Testis (tissue), 3 donors: ENCODE data around the gene MIER2. TPM values are rescaled to one million over a fixed set of nuclear protein-coding genes. Genes with fewer than 3 reads are reported as not detected.

Experiments
- DNase-seq: peaks from one replicate; pipeline ENCODE4 v3.0.0-alpha.2; 2019
- H3K27ac ChIP-seq, 2 donors: fragments of 200-600 bp; sonication (generic); one replicate each; pipeline ENCODE4 v1.5.1; 2019
- H3K27me3 ChIP-seq: fragments of 200-600 bp; sonication (generic); one replicate; pipeline ENCODE4 v1.5.1; 2019
- H3K36me3 ChIP-seq: fragments of 200-600 bp; sonication (generic); one replicate; pipeline ENCODE4 v1.5.1; 2017; ENCODE audit warnings: low read depth; ENCODE audit errors: missing control alignments
- H3K4me1 ChIP-seq: fragments of 200-600 bp; sonication (generic); one replicate; pipeline ENCODE4 v1.5.1; 2019
- H3K4me3 ChIP-seq, 2 donors: fragments of 200-600 bp; sonication (generic); one replicate each; pipeline ENCODE4 v1.5.1; 2017 to 2019
- H3K9me3 ChIP-seq: fragments of 200-600 bp; sonication (generic); one replicate; pipeline ENCODE4 v1.5.1; 2017
- CTCF ChIP-seq, 3 experiments: fragments of 450-650 bp in 2 of 3; fragments of 200-600 bp in 1 of 3; sonication (generic) in 1 of 3; IDR thresholded peaks; one replicate each; pipeline ENCODE4 v1.5.1; 2016 to 2019; ENCODE audit warnings: antibody characterized with exemption in 3 of 3, mild to moderate bottlenecking in 2 of 3, moderate library complexity in 1 of 3
- POLR2A ChIP-seq: fragments of 450-650 bp; IDR thresholded peaks from one replicate; pipeline ENCODE4 v1.6.1; 2017; ENCODE audit warnings: antibody characterized with exemption, mild to moderate bottlenecking, moderate library complexity
- WGBS, 2 donors: methylation state at CpG; one replicate each; pipeline ENCODE4 v1.1.5; 2018; 5-methylcytosine and 5-hydroxymethylcytosine counted together
- intact Hi-C: fragments of 100-400 bp; cut with DNase I; formaldehyde crosslinking; loops from one replicate; pipeline ENCODE4 v1.15.1; 2023; ENCODE audit warnings: low total_unique reads
- polyA plus RNA-seq: library from polyadenylated mRNA; stranded (reverse); fragments of 350-450 nt; fragmentation: Illumina TruSeq; extraction: RNeasy Lipid Tissue Mini Kit (QIAGEN cat#74804); gene quantifications from one replicate; pipeline ENCODE4 v1.2.3, GENCODE V29; 2014; ENCODE audit warnings: low read depth, low replicate concordance; ENCODE audit not compliant: insufficient read depth
- total RNA-seq, 2 donors: library from RNA; depleted of rRNA; stranded (reverse); fragments of >200 nt; gene quantifications; one replicate each; pipeline ENCODE4 v1.2.3, GENCODE V29; 2016

Gene MIER2
- total and polyA plus RNA-seq, 3 donors from 2014 or later, result 47.6 to 64.0 (median 54.6) TPM

GRCh38 chr19:377801-378581 lies 33.4 kb upstream of the MIER2 start:
- Histone ChIP-seq H3K36me3 (no peaks in the 10 kb centered on the region), H3K4me1 (no peaks in the 10 kb centered on the region), H3K9me3 (no peaks in the 10 kb centered on the region), H3K27ac (no peak overlapping the region), H3K27me3 (no peaks in the 10 kb centered on the region), H3K4me3 (no peak overlapping the region)
- WGBS, 2 donors, result 65 to 67% methylated on average over 24 to 38 of the region's 38 CpGs
- DNase-seq, result no peak
- intact Hi-C loops, result no loop called here
- no peak for TF ChIP-seq CTCF (IDR thresholded peaks at IDR 0.05)
- no peak for TF ChIP-seq POLR2A

- TF ChIP-seq CTCF (IDR thresholded peaks at IDR 0.05) (no peak), POLR2A (no peak)
- Histone ChIP-seq H3K4me3 (no peak overlapping the region), H3K4me1 (peaks cover 2% of the 10 kb centered on the region), H3K27ac (no peak overlapping the region), H3K27me3 (no peaks in the 10 kb centered on the region), H3K36me3 (no peaks in the 10 kb centered on the region), H3K9me3 (no peaks in the 10 kb centered on the region)
- 92 to 95% methylated on average over 7 to 8 of the region's 8 CpGs for WGBS, 2 donors
- no peak for DNase-seq
- intact Hi-C loops, result no loop called here
These were observed 31.5 kb upstream of the MIER2 start for GRCh38 chr19:376111-376470.

DNA sequence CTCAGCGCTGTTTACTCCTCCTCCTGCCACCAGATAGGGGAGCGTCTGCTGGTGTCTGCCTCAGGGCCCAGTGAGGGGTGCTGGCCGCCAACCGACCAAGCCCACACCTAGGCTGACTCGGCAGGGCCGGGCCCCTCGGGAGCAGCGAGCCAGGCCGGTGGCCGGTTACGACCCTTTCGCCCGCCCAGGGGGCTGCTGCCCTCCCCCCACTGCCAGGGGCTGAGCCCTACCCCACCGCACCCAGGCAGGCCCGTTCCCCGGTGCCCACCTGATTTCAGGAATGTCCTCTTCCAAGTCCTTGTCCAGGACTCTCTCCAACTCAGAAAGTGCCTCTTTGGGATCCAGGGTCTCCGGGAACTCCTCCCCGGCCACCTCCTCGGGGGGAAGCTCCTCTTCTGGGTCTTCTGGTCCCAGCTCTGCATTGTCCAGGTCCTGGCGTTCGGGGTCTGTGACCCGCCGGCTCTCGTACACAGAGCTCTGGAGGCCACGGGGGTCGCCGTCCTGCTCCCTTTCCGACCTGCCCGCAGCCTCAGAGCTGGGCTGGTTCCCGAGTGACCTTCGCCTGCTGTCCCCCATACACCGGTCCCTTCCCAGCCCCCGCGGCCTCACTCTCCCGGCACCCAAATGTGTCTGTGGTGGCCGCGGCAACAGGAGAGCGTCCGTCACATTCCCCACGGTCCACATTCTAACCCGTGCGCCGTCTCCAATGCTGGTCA lies 31.0 kb upstream of the MIER2 start:
- Histone ChIP-seq H3K4me3 (no peak overlapping the region), H3K27ac (no peak overlapping the region), H3K4me1 (peaks cover 2% of the 10 kb centered on the region), H3K27me3 (no peaks in the 10 kb centered on the region), H3K36me3 (no peaks in the 10 kb centered on the region), H3K9me3 (no peaks in the 10 kb centered on the region)
- intact Hi-C loops, result no loop called here
- no peak for DNase-seq
- no peak for TF ChIP-seq POLR2A
- no peak for TF ChIP-seq CTCF (IDR thresholded peaks at IDR 0.05)
- 85 to 90% methylated on average over 32 to 42 of the region's 43 CpGs for WGBS, 2 donors

GRCh38 chr19:374886-375235 lies 30.3 kb upstream of the MIER2 start:
- Histone ChIP-seq H3K27me3 (no peaks in the 10 kb centered on the region), H3K27ac (no peak overlapping the region), H3K36me3 (no peaks in the 10 kb centered on the region), H3K4me1 (peaks cover 2% of the 10 kb centered on the region), H3K9me3 (no peaks in the 10 kb centered on the region), H3K4me3 (no peak overlapping the region)
- intact Hi-C loops, result no loop called here
- no peak for TF ChIP-seq CTCF (IDR thresholded peaks at IDR 0.05)
- 82 to 91% methylated on average over 15 to 17 of the region's 17 CpGs for WGBS, 2 donors
- DNase-seq, result no peak
